IMR-90 (cell line): Measurements from ENCODE around the gene ANKRD13D. TPM values are rescaled to one million over a fixed set of nuclear protein-coding genes. Genes with fewer than 3 reads are reported as not detected.

Source experiments
- ATAC-seq: fragments of 200-7000 bp; cut with Tn5 transposase; 2 replicates; pipeline ENCODE4 v1.9.1; 2020; ENCODE audit warnings: low read depth, mild to moderate bottlenecking, moderate library complexity
- BruUV-seq: library from RNA; stranded (reverse); fragments of 400-500 nt; replicated peaks from 2 replicates; lab custom pipeline; 2021; lab: Mats Ljungman, UMichigan
- CTCF ChIA-PET: fragments of 300-600 bp; formaldehyde crosslinking; extraction: SDS; loops from one replicate; lab custom pipeline; 2021; ENCODE audit warnings: antibody characterized with exemption; lab: Yijun Ruan, JAX
- POLR2A ChIA-PET: fragments of 300-600 bp; sonication (Branson Sonifier 250); formaldehyde crosslinking; loops from one replicate; lab custom pipeline; 2022; ENCODE audit warnings: antibody characterized with exemption; ENCODE audit not compliant: unreplicated experiment; lab: Charles Lee
- DNase-seq: peaks from one replicate; pipeline ENCODE4 v3.0.0; 2013
- H2AFZ ChIP-seq: replicated peaks from 2 replicates; pipeline ENCODE3; 2013; ENCODE audit warnings: low read length, mild to moderate bottlenecking; ENCODE audit not compliant: poor library complexity
- H2AK5ac ChIP-seq: 2 replicates; pipeline ENCODE4 v1.6.1; 2013; ENCODE audit warnings: low read depth, low read length, inconsistent platforms
- H2AK9ac ChIP-seq: replicated peaks from 2 replicates; pipeline ENCODE3; 2013; ENCODE audit warnings: mild to moderate bottlenecking, low read depth, low read length, moderate library complexity; ENCODE audit not compliant: poor library complexity
- H2BK120ac ChIP-seq: 2 replicates; pipeline ENCODE4 v1.6.1; 2013; ENCODE audit warnings: low read depth, low read length, inconsistent platforms
- H2BK15ac ChIP-seq: 3 replicates; pipeline ENCODE4 v1.6.1; 2013; ENCODE audit warnings: low read depth, low read length, inconsistent platforms
- H2BK20ac ChIP-seq: 2 replicates; pipeline ENCODE4 v1.6.1; 2013; ENCODE audit warnings: low read depth, mild to moderate bottlenecking, inconsistent platforms, low read length, moderate library complexity
- H2BK5ac ChIP-seq: 2 replicates; pipeline ENCODE4 v1.6.1; 2013; ENCODE audit warnings: mild to moderate bottlenecking, low read depth, low read length, inconsistent platforms; ENCODE audit not compliant: poor library complexity, severe bottlenecking
- H3K14ac ChIP-seq: replicated peaks from 2 replicates; pipeline ENCODE4 v1.6.1; 2013; ENCODE audit warnings: low read depth, low read length, inconsistent platforms
- H3K18ac ChIP-seq: 2 replicates; pipeline ENCODE4 v1.6.1; 2013; ENCODE audit warnings: low read depth, low read length, control low read depth
- H3K23ac ChIP-seq: 2 replicates; pipeline ENCODE4 v1.6.1; 2013; ENCODE audit warnings: low read depth, low read length, inconsistent platforms
- H3K27ac ChIP-seq: 2 replicates; pipeline ENCODE4 v1.5.1; 2013; ENCODE audit warnings: mild to moderate bottlenecking, control low read depth, low read length; ENCODE audit not compliant: insufficient read depth
- H3K27me3 ChIP-seq: 2 replicates; pipeline ENCODE4 v1.6.1; 2013; ENCODE audit warnings: low read length; ENCODE audit not compliant: control insufficient read depth, insufficient read depth
- H3K36me3 ChIP-seq: 2 replicates; pipeline ENCODE4 v1.6.1; 2013; ENCODE audit warnings: low read length, mixed read lengths; ENCODE audit not compliant: control insufficient read depth, insufficient read depth
- H3K4ac ChIP-seq: 2 replicates; pipeline ENCODE4 v1.6.1; 2013; ENCODE audit warnings: low read depth, low read length, inconsistent platforms
- H3K4me1 ChIP-seq: 2 replicates; pipeline ENCODE4 v1.6.1; 2013; ENCODE audit warnings: low read length, mixed read lengths; ENCODE audit not compliant: control insufficient read depth, insufficient read depth
- H3K4me2 ChIP-seq: 2 replicates; pipeline ENCODE4 v1.6.1; 2013; ENCODE audit warnings: low read depth, mild to moderate bottlenecking, control low read depth, low read length, moderate library complexity
- H3K4me3 ChIP-seq: 2 replicates; pipeline ENCODE4 v1.5.1; 2013; ENCODE audit warnings: low read depth, mild to moderate bottlenecking, control low read depth, low read length, moderate library complexity; ENCODE audit not compliant: insufficient read depth
- H3K56ac ChIP-seq: 2 replicates; pipeline ENCODE4 v1.6.1; 2013; ENCODE audit warnings: low read length, inconsistent platforms; ENCODE audit not compliant: insufficient read depth; ENCODE audit errors: extremely low read depth
- H3K79me1 ChIP-seq, 2 experiments: 2 replicates each; pipeline ENCODE4 v1.6.1; 2013; ENCODE audit warnings: low read length in 2 of 2, inconsistent platforms in 1 of 2, low read depth in 1 of 2
- H3K9ac ChIP-seq: 2 replicates; pipeline ENCODE4 v1.6.1; 2013; ENCODE audit warnings: low read depth, low read length, control low read depth
- H3K9me1 ChIP-seq: 2 replicates; pipeline ENCODE4 v1.6.1; 2013; ENCODE audit warnings: low read length, inconsistent platforms; ENCODE audit not compliant: insufficient read depth
- H3K9me3 ChIP-seq: 2 replicates; pipeline ENCODE4 v1.6.1; 2013; ENCODE audit warnings: low read length; ENCODE audit not compliant: control insufficient read depth, insufficient read depth
- H4K20me1 ChIP-seq: 2 replicates; pipeline ENCODE4 v1.6.1; 2013; ENCODE audit warnings: low read length, inconsistent platforms; ENCODE audit not compliant: insufficient read depth
- H4K5ac ChIP-seq: 2 replicates; pipeline ENCODE4 v1.6.1; 2013; ENCODE audit warnings: mild to moderate bottlenecking, low read depth, low read length, control low read depth
- H4K8ac ChIP-seq, 2 experiments: 2 replicates each; pipeline ENCODE4 v1.6.1; 2013; ENCODE audit warnings: low read depth in 2 of 2, low read length in 2 of 2, control low read depth in 1 of 2, inconsistent platforms in 1 of 2
- H4K91ac ChIP-seq: 2 replicates; pipeline ENCODE4 v1.6.1; 2013; ENCODE audit warnings: low read depth, low read length, inconsistent platforms; ENCODE audit not compliant: insufficient read depth
- MAFK ChIP-seq: IDR thresholded peaks from 2 replicates; pipeline ENCODE4 v1.6.1; 2012; ENCODE audit warnings: low read depth, low read length, improper control_type of control experiment
- RCOR1 ChIP-seq: IDR thresholded peaks from 2 replicates; pipeline ENCODE4 v1.6.1; 2012; ENCODE audit warnings: mild to moderate bottlenecking, low read length, improper control_type of control experiment; ENCODE audit not compliant: insufficient replicate concordance
- RFX5 ChIP-seq: IDR thresholded peaks from 2 replicates; pipeline ENCODE4 v1.8.0; 2012; ENCODE audit warnings: low read depth, mild to moderate bottlenecking, low read length, moderate library complexity
- WGBS, 2 experiments: methylation state at CpG; one replicate each; pipeline versions ENCODE4 v1.1.5 to v1.1.7; 2013; ENCODE audit warnings: missing lambda C conversion rate in 2 of 2; ENCODE audit not compliant: insufficient read length in 1 of 2; ENCODE audit errors: extremely low coverage in 2 of 2; 5-methylcytosine and 5-hydroxymethylcytosine counted together
- dilution Hi-C: fragments of 300-500 bp; cut with HindIII; formaldehyde crosslinking; loops from one replicate; pipeline ENCODE4 v1.14.3; 2018; ENCODE audit warnings: low sequenced_read_pairs; ENCODE audit not compliant: unreplicated experiment
- in situ Hi-C: fragments of 300-500 bp; cut with MboI; formaldehyde crosslinking; loops from 3 replicates; pipeline ENCODE4 v1.14.3; 2019; ENCODE audit warnings: low sequenced_read_pairs, inconsistent platforms, mixed read lengths
- intact Hi-C: fragments of 100-400 bp; cut with micrococcal nuclease; formaldehyde crosslinking; loops from 2 replicates; pipeline ENCODE4 v1.10.0; 2022
- polyA plus RNA-seq, 3 experiments: library from polyadenylated mRNA; depleted of rRNA; stranded (reverse); fragments of >200 nt; gene quantifications; 2 replicates each; pipeline ENCODE4 v1.2.3, GENCODE V29; 2012; ENCODE audit warnings: low replicate concordance in 1 of 3
- total RNA-seq: library from RNA; depleted of rRNA; stranded (reverse); fragments of >200 nt; gene quantifications from 2 replicates; pipeline ENCODE4 v1.2.3, GENCODE V29; 2012

Gene ANKRD13D
- total and polyA plus RNA-seq, 2 of the 4 experiments (the other 2 are of a cell fraction), result 7.3 to 38.4 TPM

- POLR2A ChIA-PET, result no interaction called here
- peaks cover 38% of the 10 kb centered on the region for H3K36me3 ChIP-seq
- no TSS peak for BruUV-seq
Measured at GRCh38 chr11:67243051-67243450, 46.1 kb upstream of the ANKRD13D start.

More at GRCh38 chr11:67243051-67243450, 46.1 kb upstream of the ANKRD13D start:
- CTCF ChIA-PET, result no interaction called here
- no peak overlapping the region for H3K14ac ChIP-seq
- no peak overlapping the region for H4K8ac ChIP-seq
- H3K9ac ChIP-seq, result no peak overlapping the region
- no peaks in the 10 kb centered on the region for H3K9me3 ChIP-seq
- ATAC-seq (no peak), DNase-seq (no peak)
- H4K20me1 ChIP-seq, result peaks cover 58% of the 10 kb centered on the region
- H2BK15ac ChIP-seq, result no peak overlapping the region
- H2BK120ac ChIP-seq, result no peak overlapping the region
- H3K27ac ChIP-seq, result no peak overlapping the region
- TF ChIP-seq RFX5, result no peak
- no peak for TF ChIP-seq MAFK
- no peak for TF ChIP-seq RCOR1
- no peak overlapping the region for H3K4me3 ChIP-seq
- peaks cover 22 to 85% of the 10 kb centered on the region in 2 experiments for H3K79me1 ChIP-seq
- peaks cover 17% of the 10 kb centered on the region for H3K9me1 ChIP-seq
- in situ Hi-C loops (no loop called here), intact Hi-C loops (loop anchor here (5.0 kb wide), 1 partner anchor 161 kb away; no protein-coding TSS in a partner anchor), dilution Hi-C loops (no loop called here)
- H3K18ac ChIP-seq, result no peak overlapping the region
- H2AFZ ChIP-seq, result no peak overlapping the region
- no peak overlapping the region for H2BK5ac ChIP-seq
- H4K5ac ChIP-seq, result no peak overlapping the region
- no peak overlapping the region for H2AK5ac ChIP-seq
- no peak overlapping the region for H3K4me2 ChIP-seq
- H4K91ac ChIP-seq, result no peak overlapping the region
- H2BK20ac ChIP-seq, result no peak overlapping the region
- WGBS, 2 experiments, result no CpG with 5 or more reads among the region's 2 CpGs
- H3K56ac ChIP-seq, result no peak overlapping the region
- no peak overlapping the region for H3K4ac ChIP-seq
- peak overlapping the region; percentile 25 for H2AK9ac ChIP-seq
- H3K4me1 ChIP-seq, result peaks cover 13% of the 10 kb centered on the region
- no peaks in the 10 kb centered on the region for H3K27me3 ChIP-seq
- H3K23ac ChIP-seq, result peak overlapping the region; percentile 13; the same call in 1 of the 2 replicates
